KG1 (cell line): ENCODE results near the gene VPS50.
"Not testable (repeated sequence)": the region's sequence is repeated elsewhere in the genome, so short reads cannot be mapped to it uniquely, and the experiment has no call there.

Experiments used
- DNase-seq: peaks from one replicate; lab custom pipeline; 2025; lab: John Stamatoyannopoulos, UW

VPS50 gene

DNA sequence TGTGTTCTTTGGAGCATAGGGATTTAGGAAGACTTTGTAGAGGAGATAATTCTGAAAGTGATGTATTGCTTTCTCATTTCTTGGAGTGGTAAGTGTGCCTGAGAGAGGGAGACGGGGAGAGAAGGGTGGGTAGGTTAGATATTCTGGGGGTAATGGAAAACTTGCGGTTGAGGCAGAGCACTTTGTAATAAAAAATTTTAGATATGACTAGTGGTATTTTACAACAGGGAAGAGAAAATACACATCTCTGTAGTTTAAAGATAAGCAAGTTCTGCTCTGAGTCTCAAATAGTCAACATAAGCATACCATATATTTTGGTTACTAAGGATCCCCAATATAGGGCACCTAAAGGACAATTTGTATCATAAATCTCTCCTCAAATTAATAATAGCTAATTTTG is 6.6 kb downstream of the VPS50 start:
- no peak for DNase-seq

GRCh38 chr7:93239824-93240223 is 7.7 kb downstream of the VPS50 start:
- no peak for DNase-seq

DNA sequence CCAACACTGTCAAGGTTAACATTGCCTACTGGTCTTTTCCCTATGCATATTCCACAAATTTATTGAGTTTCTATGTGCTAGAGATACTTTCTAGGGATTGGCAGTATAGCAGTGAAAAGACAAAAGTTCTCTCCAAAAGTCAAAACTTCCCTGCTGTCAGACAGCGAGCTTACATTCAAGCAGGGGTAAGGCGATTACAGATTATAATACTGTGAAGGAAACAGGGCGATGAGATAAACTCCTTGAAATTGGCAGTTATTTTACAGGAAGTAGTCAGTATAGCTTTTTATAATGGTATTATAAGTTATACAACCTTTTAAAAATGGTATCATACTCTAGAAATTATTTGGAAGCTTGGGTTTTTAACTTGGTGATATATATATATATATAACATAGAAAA is 9.9 kb downstream of the VPS50 start:
- no peak for DNase-seq

DNA sequence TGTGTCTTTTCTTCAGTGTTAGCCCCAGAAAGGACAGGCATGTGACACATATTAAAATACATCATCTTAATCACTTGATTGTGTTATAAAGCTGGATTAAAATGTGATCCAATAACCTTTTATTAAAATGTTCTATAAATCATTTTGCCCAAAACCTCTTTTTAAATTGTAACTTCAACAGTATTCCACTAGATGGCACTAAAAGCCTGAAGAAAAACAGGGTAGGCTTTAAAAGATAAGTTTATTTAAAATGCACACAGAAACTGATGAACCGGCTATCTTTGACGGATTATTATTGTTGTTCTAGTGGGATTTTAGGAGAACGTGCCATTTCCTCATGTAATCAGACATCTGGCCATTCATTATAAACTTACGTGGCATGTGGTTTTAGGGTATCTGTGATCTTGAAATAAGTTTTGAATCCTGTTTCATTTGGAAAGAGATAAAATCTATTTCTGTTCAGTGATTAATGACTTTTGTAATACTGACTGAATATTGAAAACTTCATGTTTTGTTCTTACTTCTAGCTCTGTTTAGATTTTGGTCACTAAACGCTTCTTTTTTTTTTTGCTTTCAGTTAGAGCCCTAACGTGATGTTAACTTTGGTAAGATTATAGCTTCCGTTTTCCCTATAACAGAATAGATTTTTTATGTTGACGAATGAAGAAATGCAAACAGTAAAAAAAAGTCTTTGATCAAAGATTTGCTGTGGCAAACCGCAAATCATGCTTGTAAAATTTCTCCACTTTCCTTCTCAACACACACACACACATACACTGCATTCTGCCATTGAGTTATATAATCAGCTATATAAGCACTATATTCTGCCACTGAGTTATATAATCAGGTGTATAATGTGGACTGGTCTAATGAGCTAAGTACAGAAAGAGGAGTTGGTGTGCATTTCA is 13.6 kb downstream of the VPS50 start:
- peak; percentile 20 for DNase-seq

- no peak for DNase-seq
Measured at GRCh38 chr7:93249491-93250148, 17.5 kb downstream of the VPS50 start.

- no peak for DNase-seq
Measured at GRCh38 chr7:93258661-93259060, 26.5 kb downstream of the VPS50 start.

DNA sequence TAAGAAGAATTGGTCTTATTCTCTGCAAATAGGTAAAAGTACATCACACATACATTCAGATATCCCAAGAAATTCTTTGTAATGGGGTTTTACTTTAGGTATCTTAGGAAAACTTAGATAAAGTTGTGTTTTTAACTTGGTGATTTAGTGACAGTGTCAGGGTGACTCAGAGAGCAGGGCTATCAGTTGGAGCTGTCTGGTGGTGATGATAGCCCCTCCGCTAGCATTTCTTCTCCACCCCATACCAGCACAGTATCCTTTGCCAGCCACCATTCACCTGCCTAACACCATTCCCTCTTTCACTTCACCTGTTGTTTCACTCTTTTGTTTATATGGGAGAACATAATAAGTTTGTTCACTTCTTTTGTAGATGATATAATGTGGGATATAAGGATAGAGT is 30.4 kb downstream of the VPS50 start:
- no peak for DNase-seq

GRCh38 chr7:93265220-93265619 is 33.1 kb downstream of the VPS50 start:
- DNase-seq = no peak

GRCh38 chr7:93279541-93279940 is 47.4 kb downstream of the VPS50 start:
- no peak for DNase-seq

DNA sequence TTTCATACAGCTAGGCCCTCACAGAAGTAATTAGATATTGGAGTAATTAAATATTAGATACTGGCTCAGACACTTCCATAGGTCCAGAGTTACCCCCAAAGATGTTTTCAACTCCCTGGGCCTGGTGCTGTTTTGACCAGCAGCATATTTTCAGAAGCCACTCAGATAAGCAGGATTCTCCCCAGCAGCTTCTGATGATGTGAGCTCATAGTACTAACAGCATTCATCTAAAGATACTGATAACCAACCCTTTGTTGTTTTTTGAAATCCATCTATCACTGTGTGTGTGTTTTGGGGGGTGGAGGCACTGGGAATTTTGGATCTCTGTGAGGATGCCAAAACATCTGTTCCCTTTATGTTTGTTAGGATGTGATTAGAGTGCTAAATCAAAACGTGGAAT is 52.7 kb downstream of the VPS50 start:
- DNase-seq = no peak

- no peak for DNase-seq
Measured at GRCh38 chr7:93293229-93293628, 61.1 kb downstream of the VPS50 start.

GRCh38 chr7:93298206-93298605 is 66.0 kb downstream of the VPS50 start:
- no peak for DNase-seq

- DNase-seq = no peak
Measured at GRCh38 chr7:93298671-93299070, 66.5 kb downstream of the VPS50 start.

GRCh38 chr7:93301736-93302135 is 69.6 kb downstream of the VPS50 start:
- no peak for DNase-seq

GRCh38 chr7:93307131-93307660 is 75.0 kb downstream of the VPS50 start:
- DNase-seq = no peak

DNA sequence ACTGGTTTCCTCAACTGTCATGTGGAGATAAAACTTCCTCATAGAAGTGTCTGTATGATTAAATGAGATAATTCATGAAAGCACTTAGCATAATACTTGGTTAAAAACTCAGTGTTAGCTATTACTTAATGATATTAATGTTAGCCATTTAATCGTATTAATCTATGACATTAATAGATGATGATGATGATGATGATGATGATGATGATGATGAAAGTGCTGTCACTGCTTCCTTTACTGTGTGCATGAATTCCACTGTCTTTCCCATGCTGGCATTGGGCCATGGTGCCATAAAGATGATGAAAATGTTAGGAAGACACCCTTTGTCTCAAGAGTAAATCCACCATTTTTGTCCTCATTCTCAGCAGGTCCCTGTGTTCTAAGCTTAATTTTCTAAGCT is 75.8 kb downstream of the VPS50 start:
- no peak for DNase-seq

DNA sequence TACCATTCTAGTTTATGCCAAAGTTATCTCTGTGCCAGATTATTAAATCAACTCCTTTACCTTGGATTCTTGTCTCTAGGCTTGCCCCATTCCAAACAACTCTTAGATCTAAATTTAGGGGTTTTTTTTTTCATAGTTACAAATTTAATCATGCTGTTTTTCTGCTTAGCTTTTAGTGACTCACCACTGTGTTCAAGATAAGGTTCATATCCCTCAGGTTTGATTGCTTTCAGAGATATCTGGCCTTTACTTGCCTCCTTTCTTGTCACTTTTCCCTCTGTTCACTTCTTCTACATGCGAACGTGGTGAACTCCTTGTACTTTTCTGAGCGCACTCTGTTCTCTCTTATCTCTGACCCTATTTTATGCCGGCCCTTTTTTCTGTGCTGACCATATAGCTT is 78.2 kb downstream of the VPS50 start:
- DNase-seq = no peak

DNA sequence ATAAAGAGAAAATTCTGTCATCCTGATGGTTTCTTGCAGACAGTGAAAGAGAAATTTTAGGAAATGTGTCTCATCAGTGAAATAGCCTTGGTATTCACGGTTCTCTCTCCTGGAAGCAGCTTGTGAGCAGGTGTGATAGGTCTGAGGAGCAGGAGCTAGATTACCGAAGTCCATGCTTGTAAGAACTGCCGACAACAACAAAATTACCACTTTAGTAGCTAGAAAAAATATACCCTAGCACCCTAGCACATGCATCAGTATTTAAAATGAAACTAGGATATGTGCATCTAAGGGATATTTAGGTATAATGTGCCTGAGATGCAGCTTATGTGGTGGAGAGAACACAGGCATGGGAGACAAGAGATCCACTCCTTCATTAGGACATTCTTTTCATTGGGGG is 82.3 kb downstream of the VPS50 start:
- DNase-seq = no peak

GRCh38 chr7:93315896-93316295 is 83.7 kb downstream of the VPS50 start:
- DNase-seq = no peak

GRCh38 chr7:93316730-93317129 is 84.6 kb downstream of the VPS50 start:
- no peak for DNase-seq

- no peak for DNase-seq
Measured at GRCh38 chr7:93320887-93321286, 88.7 kb downstream of the VPS50 start.

- not testable (repeated sequence) for DNase-seq
Measured at GRCh38 chr7:93326291-93326690, 94.1 kb downstream of the VPS50 start.

- DNase-seq = no peak
Measured at GRCh38 chr7:93327006-93327633, 95.0 kb downstream of the VPS50 start.
